ENCODE results near the gene GPR119.
"Not testable (repeated sequence)": the region's sequence is repeated elsewhere in the genome, so short reads cannot be mapped to it uniquely, and the experiment has no call there.

Gene GPR119

GRCh38 chrX:130338869-130339268 is 46.6 kb downstream of the GPR119 start:
- not testable (repeated sequence) for DNase-seq

- DNase-seq: no peak
These were observed 48.9 kb downstream of the GPR119 start for GRCh38 chrX:130336531-130336930.

All from stimulated activated CD4-positive, alpha-beta T cell treated with anti-CD3 and anti-CD28 coated beads, Interleukin-4, amount 100 ng/mL, for 1 hour (primary cell).